Stimulated activated CD8-positive, alpha-beta memory T cell treated with anti-CD3 and anti-CD28 coated beads, Interleukin-15, amount 100 ng/mL, for 24 hours (primary cell): ENCODE measurements around the gene RABGAP1L.
"Not testable (repeated sequence)": the region's sequence is repeated elsewhere in the genome, so short reads cannot be mapped to it uniquely, and the experiment has no call there.

ENCODE experiments used
- DNase-seq: peaks from one replicate; pipeline ENCODE4 v3.0.0-alpha.2; 2020; ENCODE audit warnings: low read depth

RABGAP1L gene

GRCh38 chr1:174242856-174243255 is 83.5 kb downstream of the RABGAP1L start:
- no peak for DNase-seq

- no peak for DNase-seq
Observed at GRCh38 chr1:174243451-174244000, 84.2 kb downstream of the RABGAP1L start.

GRCh38 chr1:174244017-174244416 is 84.7 kb downstream of the RABGAP1L start:
- DNase-seq: no peak

- DNase-seq: no peak
Observed at GRCh38 chr1:174247472-174247871, 88.2 kb downstream of the RABGAP1L start.

GRCh38 chr1:174248041-174248440 is 88.7 kb downstream of the RABGAP1L start:
- DNase-seq: no peak

- not testable (repeated sequence) for DNase-seq
Observed at GRCh38 chr1:174256386-174256785, 97.1 kb downstream of the RABGAP1L start.

GRCh38 chr1:174258148-174258550 is 98.8 kb downstream of the RABGAP1L start:
- no peak for DNase-seq

- no peak for DNase-seq
Observed at GRCh38 chr1:174262349-174263241, 103.3 kb downstream of the RABGAP1L start.

- no peak for DNase-seq
Observed at GRCh38 chr1:174265282-174265681, 106.0 kb downstream of the RABGAP1L start.

- DNase-seq: no peak
Observed at GRCh38 chr1:174266476-174266875, 107.2 kb downstream of the RABGAP1L start.

- no peak for DNase-seq
Observed at GRCh38 chr1:174266991-174267612, 107.8 kb downstream of the RABGAP1L start.

- DNase-seq: no peak
Observed at GRCh38 chr1:174269989-174270651, 110.8 kb downstream of the RABGAP1L start.

- no peak for DNase-seq
Observed at GRCh38 chr1:174273190-174273589, 113.9 kb downstream of the RABGAP1L start.

- no peak for DNase-seq
Observed at GRCh38 chr1:174273776-174274175, 114.5 kb downstream of the RABGAP1L start.

- no peak for DNase-seq
Observed at GRCh38 chr1:174274452-174274851, 115.1 kb downstream of the RABGAP1L start.

- no peak for DNase-seq
Observed at GRCh38 chr1:174274884-174275283, 115.6 kb downstream of the RABGAP1L start.

GRCh38 chr1:174276087-174276486 is 116.8 kb downstream of the RABGAP1L start:
- DNase-seq: no peak

- DNase-seq: no peak
Observed at GRCh38 chr1:174284052-174284451, 124.7 kb downstream of the RABGAP1L start.

GRCh38 chr1:174286042-174286441 is 126.7 kb downstream of the RABGAP1L start:
- DNase-seq: no peak

GRCh38 chr1:174289644-174290310 is 130.5 kb downstream of the RABGAP1L start:
- no peak for DNase-seq

GRCh38 chr1:174291059-174291458 is 131.7 kb downstream of the RABGAP1L start:
- no peak for DNase-seq

GRCh38 chr1:174296309-174296708 is 137.0 kb downstream of the RABGAP1L start:
- DNase-seq: no peak
